GM18520 (cell line): ENCODE measurements around the gene EIF4A2.
"Not testable (repeated sequence)": the region's sequence is repeated elsewhere in the genome, so short reads cannot be mapped to it uniquely, and the experiment has no call there.

Experiments used
- ATAC-seq: cut with Tn5 transposase; IDR thresholded peaks from one replicate; pipeline ENCODE4 v1.9.1; 2021; ENCODE audit not compliant: unreplicated experiment

The EIF4A2 gene

DNA sequence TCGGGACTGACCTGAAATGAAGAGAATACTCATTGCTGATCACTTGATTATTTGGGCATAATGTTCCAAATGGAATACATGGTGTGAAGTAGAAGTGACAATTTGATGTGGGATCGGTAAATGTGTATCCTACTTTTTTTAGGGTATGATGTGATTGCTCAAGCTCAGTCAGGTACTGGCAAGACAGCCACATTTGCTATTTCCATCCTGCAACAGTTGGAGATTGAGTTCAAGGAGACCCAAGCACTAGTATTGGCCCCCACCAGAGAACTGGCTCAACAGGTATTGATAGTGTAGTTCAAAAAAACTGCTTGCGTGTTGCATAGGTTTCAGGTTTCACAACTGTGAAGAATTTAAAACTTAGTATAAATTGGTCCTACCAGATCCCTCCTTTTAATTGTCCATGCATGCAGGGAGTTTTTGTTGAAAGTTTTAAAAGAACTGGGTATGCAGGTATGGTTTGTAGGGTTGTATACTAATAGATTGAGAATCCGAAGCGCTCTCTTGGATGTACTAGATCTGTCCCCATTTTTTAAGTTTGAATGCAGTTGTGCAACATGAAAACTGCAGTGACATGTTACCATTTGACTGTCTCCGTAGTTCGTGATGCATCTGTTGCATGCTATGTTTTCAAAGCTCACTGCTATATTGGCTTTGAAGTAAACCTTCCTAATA lies 1.6 kb downstream of the EIF4A2 start:
- ATAC-seq = no peak

DNA sequence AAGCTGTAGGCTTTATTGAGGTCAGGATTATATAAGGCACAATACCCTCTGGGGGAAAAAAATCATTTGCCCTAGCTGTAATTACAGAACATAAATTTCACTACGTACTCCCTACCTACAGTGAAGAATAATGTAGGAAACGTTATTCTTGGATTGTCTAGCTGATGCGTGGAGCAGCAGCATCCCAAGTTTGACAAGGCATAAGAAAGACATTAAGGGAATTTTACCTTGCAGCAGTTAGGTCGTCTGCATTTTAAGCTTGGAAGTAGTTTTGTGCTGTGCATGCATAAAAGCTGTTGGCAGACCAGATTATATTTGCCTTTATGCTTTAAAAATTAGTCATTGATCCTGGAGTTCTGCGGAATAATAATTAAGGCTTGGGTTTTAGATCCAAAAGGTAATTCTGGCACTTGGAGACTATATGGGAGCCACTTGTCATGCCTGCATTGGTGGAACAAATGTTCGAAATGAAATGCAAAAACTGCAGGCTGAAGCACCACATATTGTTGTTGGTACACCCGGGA lies 2.2 kb downstream of the EIF4A2 start:
- ATAC-seq = no peak

DNA sequence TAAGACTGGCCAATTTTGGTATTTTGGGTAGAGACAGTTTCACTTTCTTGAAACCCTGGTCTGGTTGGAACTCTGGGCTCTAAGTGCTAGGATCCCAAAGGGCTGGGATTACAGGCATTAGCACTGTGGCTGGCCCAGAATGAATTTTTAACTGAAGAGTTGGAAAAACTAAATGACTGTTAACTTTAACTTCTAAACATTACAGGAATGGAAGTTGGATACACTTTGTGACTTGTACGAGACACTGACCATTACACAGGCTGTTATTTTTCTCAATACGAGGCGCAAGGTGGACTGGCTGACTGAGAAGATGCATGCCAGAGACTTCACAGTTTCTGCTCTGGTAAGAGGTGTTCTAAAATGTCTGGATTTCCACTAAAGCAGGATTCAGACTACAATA lies 3.5 kb downstream of the EIF4A2 start:
- ATAC-seq = no peak

DNA sequence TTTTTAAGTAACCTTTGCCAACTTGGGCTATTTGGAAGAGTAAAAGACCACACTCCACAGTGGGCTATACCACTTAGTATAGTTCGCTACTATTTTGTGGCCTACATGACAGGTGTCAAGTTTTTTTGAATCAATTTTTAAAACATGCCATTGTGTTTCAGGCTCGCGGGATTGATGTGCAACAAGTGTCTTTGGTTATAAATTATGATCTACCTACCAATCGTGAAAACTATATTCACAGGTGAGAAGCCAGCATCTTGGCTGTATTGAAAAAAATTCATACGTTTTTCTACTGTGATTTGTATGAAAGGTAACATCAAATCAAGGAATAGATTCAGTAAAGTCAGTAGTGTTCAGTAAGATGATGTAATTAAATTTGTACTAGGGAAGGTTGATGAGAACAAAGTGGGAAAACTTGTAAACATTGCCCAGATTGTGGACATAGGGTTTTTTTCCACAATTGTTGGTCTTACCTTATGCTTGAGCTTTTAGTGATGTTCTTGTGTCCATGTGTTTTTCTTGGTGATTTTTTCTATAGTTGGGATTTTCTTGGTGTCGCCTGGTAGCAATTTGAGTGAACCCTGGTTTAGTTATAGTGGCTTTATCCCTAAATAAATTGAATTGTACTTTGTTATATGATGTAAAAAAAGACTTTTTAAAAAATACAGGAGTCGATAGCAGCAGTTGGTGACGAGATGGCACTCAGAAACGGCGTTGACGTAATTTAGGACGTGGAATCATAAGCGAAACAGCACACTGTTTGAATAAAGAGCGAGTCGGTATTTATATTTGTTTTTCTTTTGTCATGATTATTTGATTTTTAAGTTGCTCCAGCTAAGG lies 4.5 kb downstream of the EIF4A2 start:
- no peak for ATAC-seq

DNA sequence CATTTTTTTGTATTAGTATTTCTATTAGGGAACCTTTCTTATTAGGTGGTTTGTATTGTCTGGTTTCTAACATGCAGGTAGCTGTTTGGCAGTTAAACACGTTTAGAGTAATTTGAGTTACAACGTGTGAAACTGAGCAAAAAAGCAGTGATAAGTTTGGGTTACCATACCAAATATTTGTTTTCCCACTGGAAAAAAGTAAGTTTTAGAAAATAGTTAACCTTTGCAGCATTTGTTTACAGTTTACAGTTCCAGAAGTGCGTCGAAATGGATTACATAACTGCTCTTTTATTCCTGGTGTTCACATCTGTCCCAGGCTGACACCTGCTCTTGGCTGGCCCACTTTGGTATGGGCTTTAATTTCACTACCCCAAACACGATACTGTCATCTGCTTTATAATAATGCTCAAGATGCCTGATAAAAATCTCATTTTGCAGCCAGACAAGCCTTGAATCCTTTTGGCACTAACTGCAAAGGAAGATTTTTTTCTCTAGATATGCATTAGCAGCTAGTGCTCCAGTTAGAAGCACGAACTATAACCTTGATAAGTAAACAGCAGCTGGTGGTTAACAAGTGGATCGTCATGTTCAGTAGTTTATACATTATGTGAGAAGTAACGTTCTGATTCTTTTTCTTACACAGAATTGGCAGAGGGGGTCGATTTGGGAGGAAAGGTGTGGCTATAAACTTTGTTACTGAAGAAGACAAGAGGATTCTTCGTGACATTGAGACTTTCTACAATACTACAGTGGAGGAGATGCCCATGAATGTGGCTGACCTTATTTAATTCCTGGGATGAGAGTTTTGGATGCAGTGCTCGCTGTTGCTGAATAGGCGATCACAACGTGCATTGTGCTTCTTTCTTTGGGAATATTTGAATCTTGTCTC lies 5.3 kb downstream of the EIF4A2 start:
- ATAC-seq = no peak

DNA sequence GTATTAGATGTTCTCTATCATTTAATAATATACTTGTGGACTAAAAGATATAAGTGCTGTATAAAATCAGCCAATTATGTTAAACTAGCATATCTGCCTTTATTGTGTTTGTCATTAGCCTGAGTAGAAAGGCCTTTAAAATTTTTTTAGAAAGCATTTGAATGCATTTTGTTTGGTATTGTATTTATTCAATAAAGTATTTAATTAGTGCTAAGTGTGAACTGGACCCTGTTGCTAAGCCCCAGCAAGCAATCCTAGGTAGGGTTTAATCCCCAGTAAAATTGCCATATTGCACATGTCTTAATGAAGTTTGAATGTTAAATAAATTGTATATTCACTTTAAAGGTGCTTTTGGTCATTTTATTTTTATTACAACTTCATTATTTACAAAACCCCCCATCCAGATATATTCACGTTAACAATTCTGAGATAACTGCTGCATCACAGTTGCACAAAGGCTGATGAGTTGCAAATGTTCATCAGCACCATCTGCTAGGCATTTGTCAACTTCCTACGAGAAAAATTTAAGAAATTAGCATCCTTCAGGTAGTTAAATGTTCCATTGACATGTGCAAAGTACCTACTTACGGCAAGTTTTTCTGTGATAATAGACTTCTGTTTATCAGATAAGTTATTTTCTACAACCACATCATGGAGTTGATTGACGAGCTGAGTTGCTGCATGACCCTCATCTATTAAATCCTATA lies 6.3 kb downstream of the EIF4A2 start:
- no peak for ATAC-seq

DNA sequence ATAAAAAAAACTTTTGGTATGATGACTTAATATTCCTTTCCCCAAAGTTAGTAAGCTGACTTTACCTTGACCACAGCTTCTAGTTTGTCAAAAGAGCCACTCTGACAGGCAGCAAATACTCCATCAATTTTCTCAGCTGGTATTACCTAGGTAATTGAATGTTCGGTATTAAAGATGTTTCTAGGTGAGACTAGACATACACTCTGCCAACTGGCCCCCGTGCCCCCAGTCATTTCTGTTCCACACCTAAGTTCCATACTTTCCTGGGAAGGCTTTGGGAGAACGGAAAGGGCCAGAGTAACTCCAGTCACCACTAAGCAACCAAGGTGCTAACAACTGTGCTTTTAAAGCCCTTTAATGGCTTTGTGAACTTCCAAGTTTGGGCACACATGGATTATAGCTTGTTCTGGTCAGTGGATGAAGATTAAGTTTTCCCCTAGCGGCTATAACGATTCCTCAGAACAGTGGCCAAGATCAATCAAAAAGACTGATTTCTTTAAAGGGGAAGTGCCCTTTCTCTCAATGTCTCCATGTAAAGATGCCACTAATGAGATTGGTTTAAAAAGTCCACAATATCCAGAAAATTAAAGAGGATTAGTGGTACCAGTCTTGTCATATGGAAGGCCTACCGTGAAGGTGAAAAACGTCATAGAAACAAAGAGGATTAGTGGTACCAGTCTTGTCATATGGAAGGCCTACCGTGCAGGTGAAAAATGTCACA lies 7.0 kb downstream of the EIF4A2 start:
- no peak for ATAC-seq

DNA sequence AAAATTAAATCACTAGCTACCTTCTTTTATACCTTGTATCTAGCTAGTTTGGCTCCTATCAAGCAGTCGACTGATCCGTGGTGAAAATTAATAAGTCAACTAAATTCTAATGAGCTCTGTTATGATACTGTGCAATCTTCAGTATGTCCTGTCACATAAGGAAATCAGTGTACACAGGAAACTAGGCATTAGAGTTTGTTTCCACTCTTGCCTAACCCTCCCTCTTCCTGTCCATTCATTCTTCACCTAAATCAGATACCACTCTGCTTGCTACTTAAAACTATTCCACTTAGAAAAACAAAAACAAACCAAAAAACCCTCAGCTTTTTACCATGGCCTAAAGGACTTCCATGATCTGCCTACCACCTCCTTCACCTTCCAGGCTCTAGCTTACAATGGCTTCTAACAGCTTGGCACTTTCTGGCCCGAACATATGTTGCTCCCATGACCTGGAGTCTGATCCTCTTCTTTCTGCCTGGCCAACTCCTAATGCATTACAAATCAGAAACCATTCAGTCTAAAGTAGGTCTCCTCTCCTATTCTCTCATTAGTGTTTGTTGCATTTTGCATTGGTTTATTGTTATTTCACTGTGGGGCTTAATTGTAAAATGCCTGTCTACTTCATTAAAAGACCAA lies 15.0 kb downstream of the EIF4A2 start:
- ATAC-seq = no peak

DNA sequence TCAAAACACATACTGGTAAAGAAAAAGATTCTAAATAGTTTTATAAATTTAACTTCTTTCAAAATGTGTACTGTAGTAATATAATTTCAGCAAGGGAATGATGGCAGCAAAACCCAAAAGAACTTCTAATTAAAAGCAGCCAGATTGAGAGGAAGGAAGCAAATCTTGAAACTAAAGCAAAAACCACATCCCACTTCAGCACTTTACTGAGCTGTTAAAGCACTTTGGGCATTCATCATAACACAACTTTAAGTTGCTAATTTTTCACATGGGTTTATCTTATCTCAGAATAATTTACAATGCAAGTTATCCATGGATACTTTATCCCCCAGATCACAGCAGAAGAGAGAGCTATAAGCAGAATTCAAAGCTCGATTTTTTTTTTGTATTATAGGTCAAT lies 16.9 kb downstream of the EIF4A2 start:
- no peak for ATAC-seq

DNA sequence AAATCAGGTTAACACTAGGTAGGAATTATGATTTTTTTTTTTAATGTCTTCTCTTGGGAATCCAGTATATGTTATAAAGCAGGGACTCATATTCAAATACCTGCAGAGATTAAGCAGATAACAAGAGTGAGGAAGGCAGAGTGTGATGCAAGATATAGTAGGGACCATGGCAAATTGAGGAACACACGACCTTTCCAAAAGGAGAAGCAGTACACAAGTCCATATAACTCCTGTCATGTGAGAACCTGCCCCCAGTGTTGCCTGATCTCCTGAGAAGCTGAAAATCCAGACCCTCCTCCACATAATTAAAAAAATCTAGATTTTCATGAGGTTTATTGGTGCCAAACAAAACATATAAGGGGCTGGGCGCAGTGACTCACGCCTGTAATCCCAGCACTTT lies 19.3 kb downstream of the EIF4A2 start:
- ATAC-seq = no peak

DNA sequence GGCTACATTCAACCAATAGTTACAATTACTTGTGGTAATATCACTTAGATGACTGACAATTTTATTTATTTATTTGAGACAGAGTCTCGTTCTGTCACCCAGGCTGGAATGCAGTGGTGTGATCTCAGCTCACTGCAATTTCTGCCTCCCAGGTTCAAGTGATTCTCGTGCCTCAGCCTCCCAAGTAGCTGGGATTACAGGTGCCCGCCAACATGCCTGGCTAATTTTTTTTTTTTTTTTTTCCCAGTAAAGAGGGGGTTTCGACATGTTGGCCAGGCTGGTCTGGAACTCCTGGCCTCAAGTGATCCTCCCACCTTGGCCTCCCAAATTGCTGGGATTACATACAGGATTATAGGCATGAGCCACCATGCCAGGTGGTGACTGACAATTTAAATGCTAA lies 20.1 kb downstream of the EIF4A2 start:
- not testable (repeated sequence) for ATAC-seq

DNA sequence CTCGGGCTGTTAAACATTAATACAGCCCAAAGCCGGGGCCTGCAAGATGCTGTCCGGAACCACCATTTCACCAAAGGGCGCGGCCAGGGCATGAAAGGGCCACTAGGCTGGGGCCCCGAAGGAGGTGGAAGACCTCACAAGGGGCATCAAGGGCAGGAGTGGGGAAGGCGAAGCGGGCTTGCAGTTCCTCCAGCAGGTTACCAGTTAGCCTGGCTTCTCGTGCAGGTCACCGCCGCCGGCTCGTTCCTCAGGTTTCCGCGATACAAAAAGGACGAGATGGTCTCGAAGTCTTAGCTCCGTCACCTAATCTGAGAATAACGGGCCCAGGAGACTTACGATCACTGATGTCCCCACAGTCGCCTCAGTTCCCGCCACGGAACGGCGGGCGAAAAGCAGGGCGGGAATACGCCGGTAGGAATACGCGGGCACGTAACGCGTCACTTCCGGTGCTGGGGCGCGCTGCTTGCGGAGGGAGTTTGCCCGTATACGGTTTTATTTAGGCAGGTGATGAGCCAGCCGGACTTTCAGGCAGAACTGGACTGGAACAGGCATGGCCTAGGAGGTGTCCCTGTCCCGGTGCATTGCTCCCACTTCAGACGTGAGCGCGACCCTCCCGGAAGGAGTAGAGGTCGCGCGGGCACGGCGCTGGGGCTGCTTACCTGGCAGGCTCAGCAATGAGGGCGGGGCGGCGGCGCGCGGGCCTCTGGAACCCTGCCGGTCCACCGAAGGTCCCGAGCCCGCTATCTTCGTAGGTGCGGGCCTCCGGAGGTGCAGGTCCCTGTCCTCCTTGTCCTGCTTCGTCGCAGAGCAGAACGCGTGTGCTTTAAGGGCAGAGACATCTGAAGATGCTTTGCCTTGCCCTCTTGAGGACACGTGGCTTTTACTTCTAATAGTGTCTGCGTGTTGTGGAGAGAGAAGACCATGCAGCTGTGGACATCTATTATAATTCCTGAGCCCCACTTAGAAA lies 23.0 kb downstream of the EIF4A2 start, which contains the start of gene RFC4:
Gene RFC4 (minus strand): TSS at position 394 of the 967 bp plus-strand sequence. CDS start 1,769 bp downstream, outside the sequence.
- ATAC-seq = peak; percentile 80

DNA sequence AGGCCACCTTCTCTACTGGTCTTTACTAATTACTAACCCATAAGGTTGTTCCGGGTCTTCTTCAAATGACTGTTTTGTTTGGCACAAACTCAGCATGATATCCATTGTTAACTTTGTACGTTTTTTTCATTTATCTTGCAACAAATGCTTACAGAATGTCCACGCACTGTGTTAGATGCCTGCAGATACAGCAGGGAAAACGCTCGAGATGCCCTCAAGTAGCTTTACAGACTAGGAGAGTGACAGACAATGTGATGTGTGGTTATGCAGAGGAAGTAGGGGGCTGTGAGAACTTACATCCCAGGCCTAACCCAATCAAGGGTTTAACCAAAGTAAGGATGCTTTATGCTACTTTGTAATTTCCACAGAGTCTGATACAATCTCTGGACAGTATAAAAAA lies 23.9 kb downstream of the EIF4A2 start:
- no peak for ATAC-seq

DNA sequence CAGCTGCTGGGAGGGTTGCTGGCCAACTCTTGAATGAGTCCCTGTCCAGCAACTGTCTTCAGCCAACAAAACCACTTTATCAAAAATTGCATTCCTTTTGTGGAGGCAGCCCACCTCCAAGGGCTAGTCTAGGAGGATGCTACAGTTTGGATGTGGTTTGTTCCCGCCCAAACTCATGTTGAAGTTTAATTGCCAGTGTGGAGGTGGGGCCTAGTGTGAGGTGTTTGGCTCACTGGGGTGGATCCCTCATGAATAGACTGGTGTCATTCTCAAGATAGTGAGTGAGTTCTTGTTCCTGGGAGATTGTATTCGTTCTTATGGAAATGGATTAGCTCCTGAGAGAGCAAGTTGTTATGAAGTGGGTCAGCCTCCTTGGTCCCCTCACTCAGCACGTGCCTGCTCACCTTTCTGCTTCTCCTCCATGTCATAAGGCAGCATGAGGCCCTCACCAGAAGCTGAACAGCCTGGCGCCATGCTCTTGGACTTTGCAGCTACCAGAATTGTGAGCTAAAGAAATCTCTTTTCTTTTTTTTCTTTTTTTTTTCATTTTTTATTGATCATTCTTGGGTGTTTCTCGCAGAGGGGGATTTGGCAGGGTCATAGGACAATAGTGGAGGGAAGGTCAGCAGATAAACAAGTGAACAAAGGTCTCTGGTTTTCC lies 27.1 kb downstream of the EIF4A2 start:
- no peak for ATAC-seq

DNA sequence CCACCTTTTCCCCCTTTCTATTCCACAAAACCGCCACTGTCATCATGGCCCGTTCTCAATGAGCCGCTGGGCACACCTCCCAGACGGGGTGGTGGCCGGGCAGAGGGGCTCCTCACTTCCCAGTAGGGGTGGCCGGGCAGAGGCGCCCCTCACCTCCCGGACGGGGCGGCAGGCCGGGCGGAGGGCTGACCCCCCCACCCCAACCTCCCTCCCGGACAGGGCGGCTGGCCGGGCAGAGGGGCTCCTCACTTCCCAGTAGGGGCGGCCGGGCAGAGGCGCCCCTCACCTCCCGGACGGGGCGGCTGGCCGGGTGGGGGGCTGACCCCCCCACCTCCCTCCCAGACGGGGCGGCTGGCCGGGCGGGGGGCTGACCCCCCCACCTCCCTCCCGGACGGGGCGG lies 27.9 kb downstream of the EIF4A2 start:
- not testable (repeated sequence) for ATAC-seq

DNA sequence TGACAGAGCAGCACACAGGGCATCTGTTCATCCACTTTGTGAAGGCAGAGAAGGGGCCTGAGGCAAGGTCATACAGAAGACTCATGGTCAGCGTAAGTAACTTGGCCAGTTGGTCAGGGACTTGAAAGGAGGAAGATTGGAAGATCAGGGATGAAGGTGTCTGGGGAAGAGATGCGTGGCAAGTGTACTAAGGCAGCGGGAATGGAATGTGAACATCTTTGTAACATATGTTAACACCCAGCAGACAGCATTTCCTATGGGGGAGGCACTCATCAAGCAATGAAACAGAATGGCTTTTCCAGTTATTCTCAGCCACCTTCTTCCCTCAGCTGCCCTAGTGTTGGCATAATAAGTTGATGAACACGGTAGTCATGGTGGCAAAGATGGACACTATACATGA lies 30.7 kb downstream of the EIF4A2 start:
- ATAC-seq = no peak

DNA sequence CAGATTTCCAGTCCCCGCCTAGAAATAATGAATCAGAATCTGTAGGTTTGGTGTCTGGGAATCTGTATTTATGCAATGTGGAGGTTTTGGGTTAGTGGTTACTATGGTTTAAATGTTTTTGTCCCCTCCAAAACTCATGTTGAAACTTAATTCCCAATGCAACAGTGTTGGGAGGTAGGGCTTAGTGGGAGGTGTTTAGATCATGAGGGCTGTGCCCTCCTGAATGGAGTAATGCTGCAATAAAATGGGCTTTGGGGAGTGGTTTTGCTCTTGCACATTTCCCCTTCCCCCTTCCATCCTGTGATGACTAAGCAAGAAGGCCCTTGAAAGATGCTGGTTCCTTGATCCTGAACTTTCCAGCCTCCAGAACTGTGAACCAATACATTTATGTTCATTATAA lies 32.1 kb downstream of the EIF4A2 start:
- ATAC-seq = no peak

DNA sequence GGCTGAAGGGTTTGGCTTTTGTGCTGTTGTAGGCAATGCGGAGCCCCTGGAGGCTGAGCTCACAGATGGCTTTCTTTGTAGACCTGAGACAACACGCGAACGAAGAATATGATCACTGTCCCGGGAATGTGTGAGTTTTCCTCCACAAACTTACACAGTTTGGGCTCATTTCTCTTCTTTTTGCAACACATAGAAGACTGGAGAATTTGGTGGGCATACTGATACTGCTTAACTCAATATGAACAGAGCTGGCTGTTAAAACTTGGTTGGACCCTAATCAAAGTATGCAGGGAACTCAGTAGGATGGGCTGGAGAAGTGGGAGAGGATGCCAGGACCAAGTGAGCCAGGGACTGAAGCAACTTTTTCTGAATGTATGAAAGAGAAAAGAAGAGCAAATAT lies 35.1 kb downstream of the EIF4A2 start:
- no peak for ATAC-seq
